Glutamatergic neuron (in vitro differentiated cells): ENCODE results near the gene ARHGAP6. TPM values are rescaled to one million over a fixed set of nuclear protein-coding genes. Genes with fewer than 3 reads are reported as not detected.

Source experiments
- DNase-seq: peaks from one replicate; pipeline ENCODE4 v3.0.0; 2022
- H3K27ac Mint-ChIP-seq: one replicate; pipeline ENCODE4 v1.8.0; 2020; ENCODE audit warnings: mild to moderate bottlenecking, mixed read lengths, inconsistent platforms; ENCODE audit not compliant: unreplicated experiment
- H3K27me3 Mint-ChIP-seq: one replicate; pipeline ENCODE4 v1.8.0; 2020; ENCODE audit warnings: mild to moderate bottlenecking, moderate library complexity, mixed read lengths, inconsistent platforms; ENCODE audit not compliant: unreplicated experiment
- H3K36me3 Mint-ChIP-seq: one replicate; pipeline ENCODE4 v1.8.0; 2020; ENCODE audit warnings: mild to moderate bottlenecking, mixed read lengths, inconsistent platforms; ENCODE audit not compliant: unreplicated experiment
- H3K4me1 Mint-ChIP-seq: one replicate; pipeline ENCODE4 v1.8.0; 2020; ENCODE audit warnings: mild to moderate bottlenecking, low read depth, mixed read lengths, inconsistent platforms; ENCODE audit not compliant: unreplicated experiment
- H3K4me3 Mint-ChIP-seq: one replicate; pipeline ENCODE4 v1.8.0; 2020; ENCODE audit warnings: mild to moderate bottlenecking, mixed read lengths, inconsistent platforms; ENCODE audit not compliant: unreplicated experiment
- H3K9me3 Mint-ChIP-seq: one replicate; pipeline ENCODE4 v1.8.0; 2020; ENCODE audit warnings: mild to moderate bottlenecking, moderate library complexity, mixed read lengths, inconsistent platforms; ENCODE audit not compliant: unreplicated experiment
- CTCF ChIP-seq: fragments of 200-600 bp; sonication (generic); IDR thresholded peaks from one replicate; pipeline ENCODE4 v1.5.0; 2021; ENCODE audit not compliant: partially characterized antibody, unreplicated experiment
- total RNA-seq: library from RNA; stranded (reverse); fragmentation: NEBNext Ultra II Directional; extraction: Animal tissue kit (Norgen Biotek cat#: 25700); gene quantifications from one replicate; pipeline ENCODE4 v1.2.1, GENCODE V29; 2021; ENCODE audit not compliant: unreplicated experiment

Gene ARHGAP6
- total RNA-seq, 1 donor from 2014 or later, result 3.6 TPM

GRCh38 chrX:11328134-11328533 lies 337.6 kb downstream of the ARHGAP6 start:
- Mint-ChIP-seq H3K9me3 (no peaks in the 10 kb centered on the region), H3K27ac (no peak overlapping the region), H3K4me3 (no peak overlapping the region), H3K4me1 (no peaks in the 10 kb centered on the region), H3K27me3 (no peaks in the 10 kb centered on the region), H3K36me3 (no peaks in the 10 kb centered on the region)
- TF ChIP-seq CTCF, result no peak
- DNase-seq, result no peak

- Mint-ChIP-seq H3K27ac (no peak overlapping the region), H3K36me3 (no peaks in the 10 kb centered on the region), H3K4me1 (no peaks in the 10 kb centered on the region), H3K9me3 (no peaks in the 10 kb centered on the region), H3K4me3 (no peak overlapping the region), H3K27me3 (no peaks in the 10 kb centered on the region)
- no peak for DNase-seq
- no peak for TF ChIP-seq CTCF
Measured at GRCh38 chrX:11321986-11322385, 343.7 kb downstream of the ARHGAP6 start.

- DNase-seq, result no peak
- Mint-ChIP-seq H3K27me3 (no peaks in the 10 kb centered on the region), H3K27ac (no peak overlapping the region), H3K36me3 (no peaks in the 10 kb centered on the region), H3K4me1 (no peaks in the 10 kb centered on the region), H3K4me3 (no peak overlapping the region), H3K9me3 (no peaks in the 10 kb centered on the region)
- no peak for TF ChIP-seq CTCF
Measured at GRCh38 chrX:11319806-11320520, 345.8 kb downstream of the ARHGAP6 start.

GRCh38 chrX:11311706-11312105 lies 354.0 kb downstream of the ARHGAP6 start:
- H3K27me3 Mint-ChIP-seq, result no peaks in the 10 kb centered on the region
- H3K4me1 Mint-ChIP-seq, result peaks cover 4% of the 10 kb centered on the region
- TF ChIP-seq CTCF, result no peak
- DNase-seq, result no peak
- no peaks in the 10 kb centered on the region for H3K9me3 Mint-ChIP-seq
- H3K4me3 Mint-ChIP-seq, result no peak overlapping the region
- H3K27ac Mint-ChIP-seq, result no peak overlapping the region
- H3K36me3 Mint-ChIP-seq, result no peaks in the 10 kb centered on the region

GRCh38 chrX:11309220-11309619 lies 356.5 kb downstream of the ARHGAP6 start:
- H3K4me1 Mint-ChIP-seq, result peaks cover 4% of the 10 kb centered on the region
- no peaks in the 10 kb centered on the region for H3K36me3 Mint-ChIP-seq
- no peak overlapping the region for H3K4me3 Mint-ChIP-seq
- no peaks in the 10 kb centered on the region for H3K9me3 Mint-ChIP-seq
- H3K27me3 Mint-ChIP-seq, result no peaks in the 10 kb centered on the region
- no peak for DNase-seq
- no peak for TF ChIP-seq CTCF
- no peak overlapping the region for H3K27ac Mint-ChIP-seq
